Skin epidermis (tissue), 12 donors: ENCODE measurements around the gene DHX16.
"Not testable (repeated sequence)": the region's sequence is repeated elsewhere in the genome, so short reads cannot be mapped to it uniquely, and the experiment has no call there.

ENCODE experiments used
- H3K27ac ChIP-seq, 21 experiments: fragments of 200-600 bp; sonication (generic) in 11 of 21; one replicate each; pipeline ENCODE4 v1.5.0; 2020; ENCODE audit warnings: mild to moderate bottlenecking in 3 of 21, inconsistent platforms in 2 of 21, moderate library complexity in 2 of 21
- H3K4me3 ChIP-seq, 7 experiments: fragments of 200-600 bp; sonication (generic) in 2 of 7; one replicate each; pipeline ENCODE4 v1.5.0; 2020; ENCODE audit warnings: inconsistent platforms in 2 of 7, mild to moderate bottlenecking in 2 of 7, moderate library complexity in 1 of 7

DHX16 gene

DNA sequence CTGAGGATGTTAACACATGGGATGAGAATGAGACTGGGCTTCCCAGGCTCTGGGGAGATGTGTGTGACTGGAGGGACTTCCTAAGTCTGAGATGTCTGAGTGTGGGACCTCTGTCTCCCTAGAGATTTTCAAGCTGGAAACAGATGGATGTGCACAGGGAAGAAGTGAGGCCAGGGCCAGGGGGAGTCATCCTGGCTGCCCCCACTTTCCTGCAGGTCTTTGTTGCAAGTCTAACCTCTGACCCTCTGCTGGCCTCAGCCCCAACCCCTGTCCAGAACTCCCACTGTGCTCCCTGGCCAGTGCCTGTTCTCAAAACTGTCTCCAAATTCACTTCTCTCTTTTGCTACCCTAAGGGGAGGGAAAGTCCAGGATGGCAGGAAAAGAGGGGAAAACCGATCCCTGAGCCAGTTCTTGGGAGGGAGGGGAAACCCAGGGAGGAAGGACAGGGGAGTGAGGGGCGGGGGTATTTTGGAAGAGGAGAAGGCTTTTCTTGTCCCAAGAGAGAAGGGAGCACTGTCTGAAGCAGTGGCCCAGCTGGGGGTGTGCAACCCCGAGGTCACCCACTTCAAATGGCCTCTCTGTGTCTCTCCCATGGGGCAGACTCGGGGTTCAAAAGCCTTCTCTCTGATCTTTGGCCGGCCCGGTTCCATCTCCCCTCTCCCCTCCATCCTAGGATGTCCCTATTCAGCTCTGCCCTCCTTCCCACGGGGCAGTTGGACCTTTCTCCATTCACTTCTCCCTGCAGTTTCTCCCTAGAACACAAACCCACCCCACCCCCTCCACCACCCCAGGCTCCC is 10.6 kb upstream of the DHX16 start:
- Histone ChIP-seq H3K27ac (peak overlapping the region; percentile 44 to 100 (median 98)), H3K4me3 (peak overlapping the region; percentile 51 to 86 (median 74))

- Histone ChIP-seq H3K27ac (peak overlapping the region; percentile 44 to 100 (median 98)), H3K4me3 (peak overlapping the region; percentile 51 to 86 (median 74))
Measured at GRCh38 chr6:30682143-30683117, 9.6 kb upstream of the DHX16 start.

DNA sequence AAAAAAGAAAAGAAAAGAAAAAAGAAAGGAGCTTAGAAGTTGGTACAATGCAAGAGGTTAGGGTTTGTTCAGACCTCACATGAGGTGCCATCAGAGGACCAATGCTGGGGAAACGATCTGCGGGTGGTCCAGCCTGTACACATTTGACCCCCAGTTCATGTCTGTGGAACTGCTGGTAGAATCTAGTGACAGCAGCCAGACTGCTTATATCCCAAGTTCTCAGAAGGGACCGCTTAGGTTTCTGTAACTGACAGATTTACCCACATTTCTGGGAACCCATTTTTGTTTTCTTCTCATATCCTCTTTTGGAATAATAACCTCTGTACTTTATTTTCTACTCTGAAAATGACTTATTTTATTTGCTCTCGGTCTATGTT is 8.9 kb upstream of the DHX16 start:
- Histone ChIP-seq H3K27ac (peak overlapping the region in 20 of 21 experiments; percentile 94 to 100 (median 98)), H3K4me3 (peak overlapping the region; percentile 51 to 86 (median 74))

- peak overlapping the region in 17 of 21 experiments; percentile 2 to 100 (median 98) for H3K27ac ChIP-seq
Measured at GRCh38 chr6:30679765-30680535, 7.1 kb upstream of the DHX16 start.

DNA sequence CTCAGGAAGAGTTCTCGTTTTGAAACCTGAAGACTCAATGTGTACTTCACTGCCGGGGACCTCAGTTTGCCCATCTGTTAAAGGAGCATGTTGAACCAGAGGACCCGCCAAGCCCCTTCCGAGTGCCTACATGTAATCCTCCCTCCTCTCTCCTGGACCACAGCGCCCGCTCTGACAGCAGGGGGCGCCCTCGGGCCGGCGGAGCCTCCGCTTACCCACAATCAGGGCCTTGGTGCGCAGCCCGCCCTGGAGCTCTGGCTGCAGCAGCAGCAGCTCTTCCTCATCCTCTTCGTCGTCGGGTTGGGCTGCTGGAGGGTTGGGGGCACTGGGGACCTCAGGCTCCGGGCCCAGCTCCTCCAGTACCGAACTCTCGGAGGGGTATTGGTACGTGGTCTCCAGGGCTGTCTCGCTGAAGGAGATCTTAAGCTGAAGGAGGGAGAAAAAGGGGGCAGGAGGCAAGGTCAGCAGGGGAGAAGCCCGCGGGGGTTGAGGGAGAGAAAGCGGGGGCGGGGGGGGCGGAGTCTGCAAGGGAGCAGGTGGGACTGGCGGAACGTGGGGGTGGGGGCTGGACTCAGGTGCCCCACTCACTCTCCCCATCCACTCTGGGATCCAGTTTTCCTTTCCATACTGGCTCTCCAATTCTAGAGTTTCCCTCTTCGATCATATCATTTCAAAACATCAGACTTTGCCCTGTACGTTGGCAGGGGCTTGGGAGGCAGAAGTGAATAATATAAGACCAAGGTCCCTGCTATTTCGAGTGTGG is 6.3 kb upstream of the DHX16 start:
- H3K4me3 ChIP-seq = peak overlapping the region in 5 of 7 experiments; percentile 12 to 86 (median 72)
- H3K27ac ChIP-seq = peak overlapping the region in 17 of 21 experiments; percentile 2 to 100 (median 98)

More at GRCh38 chr6:30679765-30680535, 7.1 kb upstream of the DHX16 start:
- peak overlapping the region in 5 of 7 experiments; percentile 12 to 86 (median 73) for H3K4me3 ChIP-seq

DNA sequence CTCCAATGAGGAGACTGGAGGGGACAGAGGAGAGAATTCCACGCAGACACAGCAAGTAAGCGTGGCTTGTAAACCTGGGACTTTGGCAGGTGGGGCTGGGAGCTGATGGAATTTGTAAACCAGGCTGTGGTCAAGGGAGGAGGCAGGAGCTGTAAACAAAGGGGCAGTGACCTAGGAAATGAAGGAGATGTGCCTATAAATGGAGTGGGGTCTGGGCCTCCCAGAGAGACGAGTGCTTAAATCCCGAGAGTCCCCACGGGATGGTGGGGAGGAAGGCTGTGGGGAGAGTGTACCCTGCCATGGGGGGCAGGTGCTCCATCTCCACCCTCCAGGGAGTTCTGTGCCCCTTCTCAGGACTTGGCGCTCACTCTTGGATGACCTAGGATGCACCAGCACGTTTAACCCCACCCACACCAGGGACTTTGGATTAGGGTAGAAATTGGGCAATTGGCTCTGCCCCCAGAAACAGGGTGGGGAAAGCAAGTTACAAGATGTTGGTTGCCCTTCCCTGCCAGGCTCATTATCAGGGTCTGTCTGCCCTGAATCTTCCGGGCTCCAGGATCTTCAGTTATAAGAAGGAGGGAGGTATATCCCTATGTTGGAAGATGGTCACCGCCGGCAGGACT is 4.0 kb upstream of the DHX16 start:
- Histone ChIP-seq H3K27ac (no peak overlapping the region), H3K4me3 (no peak overlapping the region)

DNA sequence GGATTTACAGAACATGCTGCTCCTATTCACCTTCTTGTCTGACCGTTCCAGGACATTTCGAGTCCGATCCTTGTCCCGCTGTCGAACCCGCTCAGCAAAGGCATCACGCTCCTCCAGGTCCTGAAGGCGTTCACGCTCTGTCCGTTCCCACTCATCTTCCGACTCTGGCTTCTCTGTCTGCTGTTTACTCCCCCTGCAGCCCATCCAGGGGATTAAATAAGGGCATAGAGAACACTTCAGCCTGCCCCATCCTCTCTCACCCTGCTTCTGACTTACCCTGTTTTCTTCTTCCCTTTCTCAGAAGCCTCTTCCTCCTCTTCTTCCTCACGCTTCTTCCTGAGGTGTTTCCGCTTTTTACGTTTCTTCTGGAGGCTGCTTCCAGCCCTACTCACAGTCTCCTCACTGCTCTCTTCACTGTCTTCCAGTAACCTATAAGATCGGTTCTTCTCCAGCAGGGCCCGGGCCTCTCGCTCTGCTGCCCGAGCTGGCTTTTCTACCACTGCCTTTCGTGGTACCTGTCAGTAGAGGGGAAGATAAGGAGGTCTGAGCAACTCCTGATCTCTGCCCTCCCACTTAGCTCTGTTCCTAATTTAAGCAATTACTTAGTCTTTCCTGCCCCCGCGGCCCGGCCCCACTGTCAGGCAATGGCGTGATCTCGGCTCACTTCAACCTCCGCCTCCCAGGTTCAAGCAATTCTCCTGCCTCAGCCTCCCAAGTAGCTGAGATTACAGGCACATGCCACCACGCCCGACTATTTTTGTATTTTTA is 1.9 kb downstream of the DHX16 start:
- Histone ChIP-seq H3K27ac (no peak overlapping the region), H3K4me3 (no peak overlapping the region)

- not testable (repeated sequence) for H3K27ac ChIP-seq, H3K4me3 ChIP-seq
Measured at GRCh38 chr6:30666300-30666699, 6.5 kb downstream of the DHX16 start.

- Histone ChIP-seq H3K27ac (no peak overlapping the region), H3K4me3 (no peak overlapping the region)
Measured at GRCh38 chr6:30664994-30665767, 7.6 kb downstream of the DHX16 start.

DNA sequence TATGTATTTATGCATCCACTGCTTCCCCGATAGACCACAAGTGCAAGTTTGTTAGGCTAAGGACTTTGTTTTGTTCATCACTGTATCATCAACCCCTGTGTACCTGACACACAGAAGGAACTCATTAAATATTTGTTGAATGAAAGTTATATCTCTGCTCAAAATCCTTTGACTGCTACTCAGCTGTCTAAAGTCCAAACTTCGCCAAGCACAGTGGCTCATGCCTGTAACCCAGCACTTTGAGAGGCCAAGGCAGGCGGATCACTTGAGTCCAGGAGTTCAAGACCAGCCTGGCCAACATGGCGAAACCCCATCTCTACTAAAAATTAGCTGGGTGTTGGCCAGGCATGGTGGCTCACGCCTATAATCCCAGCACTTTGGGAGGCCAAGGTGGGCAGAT is 14.9 kb downstream of the DHX16 start:
- not testable (repeated sequence) for H3K27ac ChIP-seq, H3K4me3 ChIP-seq

DNA sequence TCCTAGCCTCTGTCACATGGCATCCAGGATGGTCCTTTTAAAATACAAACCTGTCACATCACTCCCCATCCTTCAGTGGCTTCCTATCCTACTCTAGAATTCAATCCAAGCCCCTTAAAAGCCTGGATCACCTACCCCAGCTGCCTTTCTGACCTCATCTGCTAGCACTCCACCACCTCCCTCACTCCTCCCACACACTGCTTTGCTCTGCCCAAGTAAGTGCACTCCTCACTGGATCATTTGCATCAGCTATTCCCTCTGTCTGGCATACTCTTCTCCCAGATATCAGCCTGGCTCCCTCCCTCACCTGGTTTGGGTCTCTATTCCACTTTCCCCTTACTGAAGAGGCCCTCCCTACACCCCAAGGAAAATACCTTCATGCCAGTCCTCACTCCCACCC is 15.4 kb downstream of the DHX16 start:
- no peak overlapping the region for H3K4me3 ChIP-seq
- H3K27ac ChIP-seq = no peak overlapping the region

GRCh38 chr6:30656513-30656912 is 16.3 kb downstream of the DHX16 start:
- H3K4me3 ChIP-seq = no peak overlapping the region
- H3K27ac ChIP-seq = no peak overlapping the region

DNA sequence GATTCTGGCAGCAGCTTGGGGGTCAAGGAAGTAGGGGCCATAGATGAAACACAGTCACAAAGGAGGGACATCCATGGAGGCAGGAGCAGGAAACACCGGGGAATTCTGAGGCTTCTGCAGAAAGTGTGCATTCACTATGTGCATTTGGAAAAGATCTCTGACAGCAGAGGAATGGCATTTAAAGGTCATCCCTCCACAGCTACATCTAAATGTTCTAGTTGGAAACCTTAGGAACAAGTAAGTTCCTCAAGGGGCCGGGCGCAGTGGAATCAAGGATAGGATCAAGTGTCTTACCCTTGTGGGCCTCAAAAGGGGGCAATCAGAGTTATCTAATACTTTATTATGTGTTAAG is 17.1 kb downstream of the DHX16 start:
- no peak overlapping the region for H3K27ac ChIP-seq
- H3K4me3 ChIP-seq = no peak overlapping the region

DNA sequence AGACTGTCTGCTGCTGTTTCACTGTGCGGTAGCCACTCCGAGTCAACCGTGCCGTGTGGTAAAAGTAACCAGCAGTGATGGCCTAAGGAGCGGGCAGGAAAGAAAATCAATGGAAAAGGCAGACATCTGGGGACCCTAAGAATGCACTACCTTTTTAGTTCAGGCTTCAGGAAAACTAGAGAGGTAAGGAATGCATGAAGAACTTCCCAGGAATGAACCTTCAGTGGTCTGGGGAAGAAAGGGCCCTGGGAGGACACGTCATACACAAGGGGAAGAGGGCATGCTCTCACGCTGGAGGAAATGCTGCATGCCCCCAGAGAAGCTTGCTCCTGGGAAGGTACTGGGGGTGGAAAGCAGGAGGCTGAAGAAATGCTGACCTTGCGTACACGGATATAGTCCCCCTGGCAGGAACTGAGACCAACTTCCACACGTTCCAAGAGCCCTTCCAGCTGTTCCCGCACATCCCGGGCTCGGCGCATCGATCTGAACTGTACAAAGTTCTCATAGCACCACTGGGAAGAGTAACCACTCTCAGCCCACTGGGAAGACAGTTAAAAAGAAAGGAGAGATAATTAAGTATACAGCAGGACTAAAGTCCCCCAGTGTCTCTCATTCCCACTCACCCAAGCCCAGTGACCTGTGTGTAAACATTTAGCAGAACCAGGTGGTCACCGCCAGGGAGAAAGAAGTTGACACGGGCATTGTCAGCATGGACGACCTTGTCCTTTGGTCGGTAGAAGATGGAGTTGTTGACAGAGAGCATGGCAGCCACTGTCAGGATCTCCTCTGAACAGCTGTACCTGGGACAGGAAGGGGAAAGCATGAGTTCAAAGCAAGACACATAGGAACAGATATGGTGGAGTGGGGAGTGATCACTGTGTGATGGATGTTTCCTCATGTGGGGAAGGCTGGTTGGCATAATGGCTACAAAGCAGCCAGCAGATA is 17.7 kb downstream of the DHX16 start:
- no peak overlapping the region for H3K27ac ChIP-seq

DNA sequence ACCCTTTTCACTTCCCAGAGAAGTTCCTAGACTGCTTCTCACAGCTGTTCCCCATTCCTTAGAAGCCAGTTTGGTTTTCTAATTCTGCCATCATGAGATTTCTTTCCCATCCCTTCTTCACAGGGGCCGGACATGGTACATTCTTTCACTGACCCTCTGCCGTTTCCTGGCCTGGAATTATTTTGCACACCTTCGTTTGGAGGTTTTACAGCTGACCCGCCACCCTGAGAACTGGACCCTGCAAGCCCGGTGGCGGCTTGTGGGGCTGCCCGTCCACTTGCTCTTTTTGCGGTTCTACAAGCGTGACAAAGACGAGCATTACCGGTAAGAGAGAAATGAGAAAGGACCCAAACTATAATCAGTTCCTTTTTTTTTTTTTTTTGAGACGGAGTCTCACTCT is 21.7 kb downstream of the DHX16 start:
- no peak overlapping the region for H3K4me3 ChIP-seq
- no peak overlapping the region for H3K27ac ChIP-seq

More for the DNA sequence above, 17.7 kb downstream of the DHX16 start:
- H3K4me3 ChIP-seq = no peak overlapping the region
